GM19043 (cell line): ENCODE results near the gene NT5DC1.

ENCODE experiments used
- ATAC-seq: cut with Tn5 transposase; IDR thresholded peaks from one replicate; pipeline ENCODE4 v1.9.1; 2021; ENCODE audit warnings: low read depth; ENCODE audit not compliant: unreplicated experiment

Gene NT5DC1

DNA sequence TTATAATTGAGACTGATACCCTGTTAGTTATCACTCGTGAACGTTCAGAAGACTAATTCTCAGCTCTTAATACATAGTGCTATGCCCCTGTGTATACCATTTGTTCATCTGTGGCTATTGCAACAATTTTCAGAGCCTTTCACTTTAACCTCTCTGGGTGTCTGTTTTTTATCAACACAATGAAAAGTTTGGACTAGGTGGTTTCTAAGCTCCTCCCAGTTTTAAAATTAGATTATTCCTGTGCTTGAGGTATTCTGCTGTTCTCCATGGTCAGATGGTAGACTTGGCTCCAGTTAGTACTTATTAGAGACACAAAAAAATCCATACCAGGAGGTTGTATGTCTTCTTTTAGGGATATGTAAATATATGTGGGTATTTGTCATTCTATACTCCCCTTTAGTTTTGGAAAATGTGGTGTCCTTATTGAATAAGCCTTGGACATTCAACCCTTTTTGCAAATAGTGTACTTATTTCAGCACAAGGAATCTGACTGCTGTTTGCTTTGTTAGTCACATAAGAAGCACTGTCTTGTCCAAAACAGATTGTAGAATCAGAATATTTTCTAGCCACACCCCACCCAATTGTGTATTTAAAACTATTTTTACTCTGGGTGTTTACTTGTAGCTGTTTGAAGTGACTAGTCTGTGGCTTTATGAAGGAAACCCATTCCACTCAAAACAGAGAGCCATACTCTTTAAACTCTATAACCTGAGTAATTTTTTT lies 27.3 kb downstream of the NT5DC1 start:
- no peak for ATAC-seq

DNA sequence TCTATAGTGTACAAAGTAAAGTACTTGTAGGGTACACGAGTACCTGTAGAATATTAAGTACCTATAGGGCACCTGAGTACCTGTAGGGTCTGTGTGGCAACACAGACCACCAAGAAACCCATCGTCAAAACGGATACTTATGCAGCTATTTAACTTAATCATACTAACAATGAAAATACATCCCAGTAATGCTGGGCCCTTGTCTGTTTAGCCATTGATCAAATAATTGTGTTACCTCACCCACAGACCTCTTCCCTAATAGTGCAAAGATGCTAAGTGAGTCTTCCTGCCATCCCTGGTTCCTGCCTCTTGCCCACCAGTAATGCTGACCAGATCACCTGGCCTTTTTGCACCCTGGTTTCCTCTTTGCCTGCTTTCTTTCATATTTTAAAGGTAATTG lies 32.8 kb downstream of the NT5DC1 start:
- ATAC-seq, result no peak

DNA sequence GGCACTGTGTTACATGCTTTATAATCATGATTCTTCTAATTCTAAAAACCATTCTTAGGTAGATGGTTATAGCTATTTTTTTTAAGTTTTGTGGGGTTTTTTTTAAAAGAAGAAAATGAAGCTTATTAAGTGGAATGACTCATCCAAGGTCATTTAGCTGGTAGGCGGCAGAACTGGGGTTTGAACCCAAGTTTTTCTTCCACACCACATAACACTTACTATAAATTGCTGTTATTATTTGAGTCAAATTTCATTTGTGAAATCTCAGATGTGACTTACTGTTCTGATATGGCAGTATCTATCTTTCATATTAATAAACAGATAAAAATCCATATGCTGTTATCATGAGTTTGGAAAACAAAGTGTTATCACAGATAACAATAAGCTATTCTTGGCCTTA lies 35.7 kb downstream of the NT5DC1 start:
- ATAC-seq, result no peak

DNA sequence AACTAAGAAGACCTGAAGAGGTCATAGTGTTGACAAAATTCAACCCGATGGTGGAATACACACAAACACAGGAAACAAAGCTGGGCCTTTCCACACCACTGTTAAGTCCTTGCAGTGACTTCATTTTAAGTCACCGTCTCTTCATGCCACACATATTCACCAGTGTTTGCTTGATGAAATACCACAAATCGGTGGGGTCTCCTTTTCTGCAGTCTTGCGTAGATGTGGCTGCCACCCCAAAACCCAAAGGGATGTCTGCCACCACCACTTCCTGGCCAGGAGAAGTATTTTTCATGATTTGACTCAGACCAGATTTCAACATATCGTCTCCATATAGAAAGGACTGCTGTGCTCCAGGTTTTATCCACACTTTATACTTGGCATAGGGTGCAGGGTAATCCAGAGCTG lies 36.3 kb downstream of the NT5DC1 start:
- ATAC-seq, result no peak

DNA sequence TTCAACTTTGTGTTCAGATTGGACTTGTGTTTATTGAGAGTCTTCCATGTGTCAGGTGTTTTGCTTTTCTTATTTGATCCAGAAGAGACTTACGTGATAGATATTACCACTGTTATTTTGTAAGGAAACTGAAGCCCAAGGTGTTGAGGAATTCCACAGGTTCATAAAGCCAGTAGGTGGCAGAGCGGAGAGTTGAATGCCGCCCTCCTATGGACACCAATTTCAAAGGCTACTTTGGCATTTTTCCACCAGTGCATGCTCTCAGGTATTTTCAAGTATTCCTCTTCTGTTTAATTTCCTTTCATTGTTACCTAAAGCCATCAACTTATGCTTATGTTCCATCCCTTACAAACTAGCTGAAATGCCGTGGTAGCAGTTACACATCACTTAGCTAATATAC lies 39.3 kb downstream of the NT5DC1 start:
- ATAC-seq, result no peak

DNA sequence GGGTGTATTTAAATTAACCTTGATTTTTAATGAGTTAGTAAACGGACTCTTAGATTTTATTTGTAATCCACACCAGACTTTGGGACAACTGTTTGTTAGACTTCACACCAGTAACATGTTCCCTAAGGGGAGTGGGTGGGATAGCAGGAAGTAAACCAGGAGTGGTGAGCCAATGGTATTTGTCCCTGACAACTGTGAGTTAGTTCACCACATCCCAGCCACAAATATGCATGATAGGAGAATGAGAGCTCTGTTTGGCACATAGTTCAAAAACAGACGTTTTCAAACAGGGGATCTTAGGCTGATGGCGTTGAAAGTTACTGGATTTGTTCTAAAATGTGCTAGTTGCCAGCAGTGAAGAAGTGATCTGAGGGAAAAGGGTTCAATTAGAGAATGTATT lies 44.0 kb downstream of the NT5DC1 start:
- ATAC-seq, result no peak

DNA sequence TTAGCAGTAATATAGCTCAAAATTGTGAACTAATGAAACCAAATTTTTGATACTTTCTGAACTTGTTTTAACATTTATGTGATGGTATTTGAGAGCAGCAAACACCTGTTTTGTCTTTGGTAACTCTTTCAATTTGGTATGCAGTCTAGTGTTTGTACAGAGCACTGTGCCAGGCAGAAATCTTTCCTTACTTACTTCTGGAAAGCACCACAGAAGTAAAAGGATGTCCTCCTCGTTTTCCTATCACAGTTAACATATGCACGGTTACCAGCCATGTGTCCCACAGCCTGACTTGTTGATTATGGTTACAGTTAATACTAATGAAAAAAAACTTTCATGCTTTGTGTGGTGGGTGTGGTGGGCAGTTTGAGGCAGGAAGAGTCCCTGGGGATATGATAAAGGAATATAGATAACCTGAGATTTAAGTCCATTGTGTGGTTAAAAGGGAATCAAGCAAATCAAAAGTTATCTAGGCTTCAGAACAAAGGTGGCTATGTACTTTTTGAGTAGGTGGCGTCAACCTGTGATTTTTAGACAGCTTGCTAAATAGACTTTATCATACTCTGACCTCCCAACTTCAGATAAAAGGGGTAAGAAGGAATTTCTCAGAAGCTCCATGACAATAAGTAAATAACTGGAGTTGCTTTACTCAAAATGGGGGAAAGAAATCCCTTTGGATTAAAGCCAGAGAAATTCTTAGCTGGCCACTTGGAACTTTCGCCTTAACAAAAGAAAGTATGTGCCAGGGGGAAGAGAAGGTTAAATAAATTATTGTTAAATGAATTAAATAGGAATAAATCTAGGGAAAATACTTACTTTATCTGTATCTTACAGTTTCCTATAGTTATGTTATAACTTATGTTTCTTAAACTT lies 45.4 kb downstream of the NT5DC1 start:
- ATAC-seq, result no peak

DNA sequence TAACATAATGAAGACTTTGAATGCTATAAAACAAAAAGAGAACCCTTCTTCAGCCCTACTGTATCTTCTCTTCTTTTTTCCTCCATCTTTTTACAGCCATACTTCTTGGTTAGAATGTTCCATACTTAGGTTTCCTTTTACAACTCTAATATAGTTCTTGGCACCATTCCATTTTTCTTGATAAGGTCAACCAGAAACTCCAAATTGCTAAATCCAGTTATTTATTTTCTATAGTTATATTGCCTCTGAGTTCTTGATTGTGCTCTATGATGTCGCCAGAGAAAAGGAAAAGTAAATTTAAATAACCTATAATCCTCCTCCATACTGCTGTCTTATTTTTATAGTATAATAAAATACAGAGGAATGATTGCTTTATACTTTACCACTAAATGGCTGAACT lies 52.0 kb downstream of the NT5DC1 start:
- no peak for ATAC-seq

DNA sequence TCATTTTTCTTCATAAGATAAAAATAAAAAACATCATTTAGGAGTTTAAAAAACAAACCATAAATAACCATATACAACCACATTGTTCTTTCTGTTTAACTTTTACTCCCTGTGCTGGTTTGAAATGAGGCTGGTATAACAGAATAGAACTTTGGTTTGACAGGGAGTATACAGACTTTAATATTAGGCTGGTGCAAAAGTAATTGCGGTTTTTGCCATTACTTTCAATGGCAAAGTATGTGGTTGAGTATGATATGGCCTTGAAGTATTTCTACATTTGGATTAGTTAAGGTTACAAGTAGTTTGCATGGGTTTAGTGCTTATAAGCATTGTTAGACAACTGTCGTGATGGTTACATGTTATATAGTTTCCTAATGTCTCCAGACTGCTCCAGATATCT lies 54.2 kb downstream of the NT5DC1 start:
- ATAC-seq, result no peak

DNA sequence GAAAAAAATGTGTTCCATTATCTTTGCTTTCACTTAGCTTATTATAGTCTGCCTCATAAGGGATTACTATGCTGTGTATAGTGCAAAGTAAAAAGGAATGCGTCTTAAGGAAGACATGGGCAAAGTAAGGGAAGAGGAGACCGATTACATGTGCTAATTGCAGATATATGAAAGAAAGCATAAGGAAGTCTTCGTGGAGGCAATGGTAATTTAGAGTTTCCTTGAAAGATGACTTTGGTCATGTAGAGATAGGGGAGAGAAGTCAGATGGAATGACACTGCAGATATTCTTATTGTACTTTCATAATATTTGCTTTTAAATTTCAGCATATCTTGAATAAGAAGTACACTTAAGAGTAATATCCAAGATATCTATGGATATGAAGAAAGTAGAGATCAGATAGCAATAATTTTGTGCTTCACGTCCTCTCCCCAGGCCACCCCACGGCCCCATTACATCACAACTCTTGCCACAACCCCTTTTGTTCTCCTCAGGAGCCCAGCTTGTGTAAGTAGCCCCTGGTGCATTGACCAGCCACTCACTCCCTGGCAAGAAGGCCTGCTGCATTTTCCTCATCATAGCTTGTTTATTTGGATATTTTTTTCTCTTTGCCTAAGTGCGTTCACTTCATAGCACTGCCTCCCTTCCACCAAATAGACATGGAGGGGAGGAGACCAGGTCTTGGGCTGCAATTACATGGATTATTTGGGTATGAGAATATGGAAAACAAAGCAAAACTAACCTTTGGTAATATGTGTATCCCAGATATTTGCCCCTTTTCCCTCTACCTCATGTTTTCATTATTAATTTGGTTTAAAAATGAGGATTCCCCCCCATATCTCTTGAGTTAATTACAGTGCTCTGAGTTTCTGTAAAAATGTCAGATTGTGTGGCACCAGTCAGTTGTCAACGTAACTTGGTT lies 56.0 kb downstream of the NT5DC1 start:
- ATAC-seq, result no peak

DNA sequence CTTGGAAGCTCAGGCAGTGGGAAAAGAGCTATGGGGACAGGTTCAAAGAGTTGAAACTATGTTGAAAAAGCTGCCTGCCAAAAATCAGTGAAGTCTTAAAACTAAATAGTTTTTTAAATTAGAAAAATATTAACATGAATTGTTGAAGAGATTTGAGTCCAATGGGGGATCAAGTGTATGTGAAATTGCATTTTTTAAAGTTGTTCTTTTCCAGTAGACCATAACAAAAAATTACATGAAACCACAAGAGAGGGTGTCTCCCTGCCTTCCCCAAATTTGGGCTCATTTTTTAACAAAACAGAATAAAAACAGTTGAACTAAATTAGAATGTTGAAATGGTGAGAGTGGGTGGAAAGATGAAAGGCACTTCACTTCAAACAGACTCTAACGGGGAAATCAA lies 56.7 kb downstream of the NT5DC1 start:
- no peak for ATAC-seq

DNA sequence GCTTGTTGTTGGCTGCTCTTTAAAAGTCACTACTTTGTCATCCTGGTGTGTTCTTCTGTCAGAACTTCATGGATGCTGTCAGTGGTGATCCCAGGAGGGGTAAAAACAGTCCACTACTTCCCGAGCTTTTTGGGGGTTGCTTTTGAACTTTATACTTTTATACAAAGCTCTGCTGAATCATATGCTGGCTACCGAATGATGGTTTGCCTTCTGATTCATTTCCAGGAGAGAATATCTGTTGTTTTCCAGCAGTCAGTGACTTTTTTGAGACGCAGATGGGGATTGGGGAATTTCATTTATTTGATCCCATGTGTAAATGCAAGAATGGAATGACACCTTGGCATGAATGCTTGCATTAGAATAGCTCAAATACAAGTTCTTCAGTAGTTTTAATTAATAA lies 58.0 kb downstream of the NT5DC1 start:
- no peak for ATAC-seq

DNA sequence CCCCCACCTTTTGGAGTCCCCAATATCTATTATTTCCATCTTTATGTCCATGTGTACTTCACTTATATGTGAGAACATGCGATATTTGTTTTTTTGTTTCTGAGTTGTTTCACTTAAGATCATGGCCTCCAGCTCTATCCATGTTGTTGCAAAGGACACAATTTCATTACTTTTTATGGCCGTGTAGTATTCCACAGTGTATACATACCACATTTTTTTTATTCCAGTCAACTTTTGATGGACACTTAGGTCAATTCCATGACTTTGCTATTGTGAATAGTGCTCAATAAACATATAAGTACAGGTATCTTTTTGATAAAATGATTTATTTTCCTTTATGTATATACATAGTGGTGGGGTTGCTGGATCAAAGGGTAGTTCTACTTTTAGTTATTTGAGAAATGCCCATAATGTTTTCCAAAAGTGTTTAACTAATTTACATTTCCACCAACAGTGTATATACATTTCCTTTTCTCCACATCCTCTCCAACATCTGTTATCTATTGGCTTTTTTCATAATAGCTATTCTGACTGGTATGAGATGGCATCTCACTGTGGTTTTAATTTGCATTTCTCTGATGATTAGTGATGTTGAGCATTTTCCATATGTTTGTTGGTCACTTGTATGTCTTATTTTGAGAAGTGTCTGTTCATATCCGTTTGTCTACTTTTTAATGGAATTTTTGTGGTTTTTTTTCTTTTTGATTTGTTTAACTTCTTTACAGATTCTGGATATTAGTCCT lies 59.3 kb downstream of the NT5DC1 start:
- no peak for ATAC-seq

DNA sequence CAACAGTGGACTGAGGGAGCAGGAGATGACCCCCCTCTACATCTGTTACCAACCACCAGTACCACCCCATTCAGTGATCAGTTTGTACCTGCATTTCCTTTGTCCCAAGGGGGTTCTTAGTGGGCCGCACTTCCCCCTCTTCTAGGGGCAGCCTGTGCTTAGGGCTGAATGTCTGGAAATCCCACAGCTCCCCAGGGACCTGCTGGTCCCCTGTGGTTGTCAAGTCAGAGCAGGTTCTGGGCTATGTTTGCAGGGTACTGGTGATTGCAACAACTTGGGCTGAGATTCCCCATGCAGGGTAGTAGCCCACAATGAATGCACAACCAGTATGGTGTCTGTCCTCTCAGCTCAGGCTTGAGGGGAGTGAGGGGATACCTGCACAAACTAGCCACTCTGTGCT lies 64.9 kb downstream of the NT5DC1 start:
- ATAC-seq, result no peak

DNA sequence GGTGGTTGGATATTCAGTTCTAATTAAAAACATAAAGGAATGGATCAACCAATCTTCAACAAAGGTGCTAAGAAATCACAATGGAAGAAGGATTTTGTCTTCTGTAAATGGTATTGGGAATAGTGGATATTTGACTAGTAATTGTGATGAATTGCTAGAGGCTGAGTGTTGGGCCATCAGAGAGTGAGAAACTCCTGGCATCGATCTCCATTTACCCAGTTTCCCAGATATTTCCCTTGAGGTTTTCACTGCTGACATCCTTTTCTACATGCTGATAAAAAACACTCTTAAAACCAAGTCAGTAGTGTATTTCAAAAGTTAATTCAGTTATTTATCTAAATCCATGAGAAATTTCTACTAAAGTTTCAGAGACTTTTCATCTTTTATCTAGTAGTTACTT lies 65.7 kb downstream of the NT5DC1 start:
- ATAC-seq, result no peak

DNA sequence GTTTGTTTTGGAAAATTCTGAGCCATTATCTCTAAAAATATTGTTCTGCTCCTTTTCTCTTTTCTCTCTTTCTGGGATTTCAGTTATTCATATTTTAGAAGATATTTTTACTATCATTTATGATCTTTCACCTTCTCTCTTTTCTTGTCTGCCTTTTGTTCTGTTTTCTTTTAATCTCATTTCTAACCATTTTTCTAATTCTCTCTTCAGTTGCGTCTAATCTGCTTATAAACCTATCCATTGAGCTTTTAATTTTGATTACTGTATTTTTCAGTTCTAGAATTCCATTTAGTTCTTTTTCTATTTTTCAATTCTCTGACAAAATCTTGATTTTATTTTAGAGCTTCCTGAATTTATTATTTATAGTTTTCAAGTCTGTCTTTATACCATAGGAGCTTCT lies 67.5 kb downstream of the NT5DC1 start:
- no peak for ATAC-seq

DNA sequence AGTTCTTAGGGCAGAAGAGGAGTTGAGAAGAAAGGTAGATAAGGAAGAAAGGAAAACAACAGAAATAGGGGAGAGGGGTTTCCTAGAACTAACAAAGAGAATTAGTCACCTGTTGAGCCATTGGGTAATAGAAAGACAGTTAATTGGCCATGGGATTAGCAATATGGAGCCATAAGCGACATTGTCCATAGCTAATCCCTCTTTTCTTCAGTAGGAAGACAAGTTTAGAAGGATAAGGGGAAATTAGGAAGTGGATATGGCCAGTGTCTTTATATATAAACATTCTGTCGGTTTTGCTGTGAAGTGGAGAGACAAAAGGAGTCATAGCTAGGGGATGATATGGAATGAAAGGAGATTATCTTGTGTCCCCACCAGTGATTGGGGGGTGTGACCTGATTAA lies 69.2 kb downstream of the NT5DC1 start:
- ATAC-seq, result no peak

DNA sequence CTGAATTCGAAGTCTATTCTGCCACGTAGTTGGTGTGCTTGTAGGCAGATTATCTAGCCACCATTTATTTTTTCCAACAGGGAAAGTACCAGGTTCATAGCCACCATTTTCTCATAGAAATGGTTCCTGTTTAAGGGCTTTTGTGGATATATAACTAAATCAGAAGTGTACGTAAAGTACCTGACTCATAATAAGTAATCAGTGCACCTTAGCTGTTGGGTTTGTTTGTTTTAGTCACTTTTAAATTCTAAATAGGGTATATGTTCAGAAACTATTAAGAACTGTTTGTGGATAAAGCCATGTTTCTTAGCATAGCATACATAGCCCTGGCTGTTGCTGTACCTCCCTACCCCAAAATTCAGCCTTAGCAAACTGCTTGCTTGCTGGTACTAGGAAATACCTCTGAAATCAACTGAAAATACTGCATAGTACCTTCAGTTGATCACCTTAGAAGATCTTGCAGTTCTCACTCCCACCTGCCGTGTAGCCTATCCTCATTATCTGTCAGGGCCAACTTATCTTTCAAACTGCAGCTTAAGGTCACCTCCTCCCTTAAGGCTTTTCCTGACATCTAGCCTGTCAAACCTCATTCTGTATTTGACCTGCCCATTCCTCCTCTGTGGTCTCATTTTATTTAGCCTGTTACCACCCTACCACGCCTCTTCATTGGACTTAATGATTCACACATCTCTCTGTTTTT lies 69.9 kb downstream of the NT5DC1 start:
- ATAC-seq, result no peak

DNA sequence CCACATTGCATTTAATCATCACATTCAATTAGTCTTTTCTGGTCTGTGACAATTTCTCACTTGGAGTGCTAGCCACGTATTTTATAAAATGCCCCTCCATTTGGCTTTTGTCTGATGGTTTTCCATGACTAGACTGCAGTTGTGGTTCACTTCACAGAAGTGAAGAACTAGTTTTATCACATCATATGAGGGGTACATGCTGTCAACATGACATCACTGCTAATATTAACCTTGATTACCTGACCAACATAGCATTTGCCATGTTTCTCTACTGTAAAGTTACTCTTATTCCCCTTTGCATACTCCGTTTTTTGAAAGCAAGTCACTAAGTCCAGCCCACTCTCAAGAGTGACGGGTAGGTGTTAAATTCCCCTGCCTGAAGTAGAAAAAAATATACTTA lies 73.3 kb downstream of the NT5DC1 start:
- ATAC-seq, result no peak

DNA sequence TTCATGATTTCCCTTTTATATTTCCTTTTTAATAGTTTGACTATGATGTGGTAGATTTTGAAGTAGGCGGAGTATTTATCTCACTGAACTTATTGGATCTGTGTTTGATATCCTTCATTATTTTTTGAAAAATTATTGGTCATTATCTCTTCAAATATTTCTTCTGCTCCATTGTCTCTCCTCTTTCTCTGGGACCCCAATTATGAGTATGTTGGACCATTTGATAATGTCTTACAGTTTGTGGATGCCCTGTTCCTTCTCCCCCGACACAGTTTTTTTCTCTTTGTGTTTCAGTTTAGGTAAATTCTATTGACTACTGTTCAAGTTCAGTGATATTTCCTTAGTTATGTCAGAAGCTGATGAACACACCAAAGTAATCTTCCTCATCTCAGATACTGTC lies 74.7 kb downstream of the NT5DC1 start:
- no peak for ATAC-seq
